Adrenal gland (tissue), 5 donors: ENCODE measurements around the gene CDH7.

Experiments used
- CTCF ChIP-seq, 6 experiments: fragments of 450-650 bp in 4 of 6; fragments of 200-600 bp in 2 of 6; sonication (generic) in 1 of 6; IDR thresholded peaks; 1 replicate in 5 of 6; 2 replicates in 1 of 6; pipeline versions ENCODE4 v1.5.1 to v1.8.0; 2016 to 2021; ENCODE audit warnings: antibody characterized with exemption in 6 of 6, mild to moderate bottlenecking in 2 of 6, moderate library complexity in 1 of 6
- POLR2A ChIP-seq, 2 donors: fragments of 450-650 bp; IDR thresholded peaks; one replicate each; pipeline ENCODE4 v1.6.1; 2017; ENCODE audit warnings: antibody characterized with exemption in 2 of 2, mild to moderate bottlenecking in 2 of 2, moderate library complexity in 1 of 2
- donor health status: DM: no; HTN: no; CAD: no.

DNA sequence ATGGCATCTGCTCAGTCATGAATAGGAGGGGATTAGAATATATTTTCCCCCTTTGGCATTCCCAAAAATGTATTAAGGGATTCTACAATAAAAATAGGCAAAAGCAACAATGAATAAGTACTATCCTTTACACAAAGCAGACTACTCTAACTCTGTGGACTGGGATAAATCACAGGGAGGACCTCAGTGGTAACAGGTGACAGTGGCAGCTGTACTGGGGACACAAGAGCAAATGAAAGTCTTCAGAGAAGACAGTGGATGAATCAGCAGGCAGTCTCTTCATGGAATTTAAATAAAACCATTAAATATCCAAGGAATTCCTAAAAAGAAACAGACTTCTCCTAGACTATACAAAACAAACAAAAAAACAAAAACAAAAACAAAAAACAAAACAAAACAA is 4.8 kb downstream of the CDH7 start:
- TF ChIP-seq CTCF (IDR thresholded peaks at IDR 0.05) (no peak), POLR2A (IDR thresholded peaks at IDR 0.05) (no peak)
